HTR-8/SVneo (cell line): ENCODE data around the gene PEX14.
"Not testable (repeated sequence)": the region's sequence is repeated elsewhere in the genome, so short reads cannot be mapped to it uniquely, and the experiment has no call there.

Experiments used
- DNase-seq: peaks from one replicate; pipeline ENCODE4 v3.0.0; 2011; ENCODE audit warnings: low spot score, mixed read lengths; ENCODE audit not compliant: insufficient read length
- FAIRE-seq: peaks from 2 replicates; lab custom pipeline; 2011; peaks lifted over from hg19 to GRCh38; lab: Jason Lieb, UNC

PEX14 gene, protein sequence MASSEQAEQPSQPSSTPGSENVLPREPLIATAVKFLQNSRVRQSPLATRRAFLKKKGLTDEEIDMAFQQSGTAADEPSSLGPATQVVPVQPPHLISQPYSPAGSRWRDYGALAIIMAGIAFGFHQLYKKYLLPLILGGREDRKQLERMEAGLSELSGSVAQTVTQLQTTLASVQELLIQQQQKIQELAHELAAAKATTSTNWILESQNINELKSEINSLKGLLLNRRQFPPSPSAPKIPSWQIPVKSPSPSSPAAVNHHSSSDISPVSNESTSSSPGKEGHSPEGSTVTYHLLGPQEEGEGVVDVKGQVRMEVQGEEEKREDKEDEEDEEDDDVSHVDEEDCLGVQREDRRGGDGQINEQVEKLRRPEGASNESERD

GRCh38 chr1:10474613-10475507 is at the start of gene PEX14:
TSS of gene PEX14 (plus strand) at chr1:10474950. CDS start at chr1:10474967, 17 bp downstream.
- FAIRE-seq = no peak

DNA sequence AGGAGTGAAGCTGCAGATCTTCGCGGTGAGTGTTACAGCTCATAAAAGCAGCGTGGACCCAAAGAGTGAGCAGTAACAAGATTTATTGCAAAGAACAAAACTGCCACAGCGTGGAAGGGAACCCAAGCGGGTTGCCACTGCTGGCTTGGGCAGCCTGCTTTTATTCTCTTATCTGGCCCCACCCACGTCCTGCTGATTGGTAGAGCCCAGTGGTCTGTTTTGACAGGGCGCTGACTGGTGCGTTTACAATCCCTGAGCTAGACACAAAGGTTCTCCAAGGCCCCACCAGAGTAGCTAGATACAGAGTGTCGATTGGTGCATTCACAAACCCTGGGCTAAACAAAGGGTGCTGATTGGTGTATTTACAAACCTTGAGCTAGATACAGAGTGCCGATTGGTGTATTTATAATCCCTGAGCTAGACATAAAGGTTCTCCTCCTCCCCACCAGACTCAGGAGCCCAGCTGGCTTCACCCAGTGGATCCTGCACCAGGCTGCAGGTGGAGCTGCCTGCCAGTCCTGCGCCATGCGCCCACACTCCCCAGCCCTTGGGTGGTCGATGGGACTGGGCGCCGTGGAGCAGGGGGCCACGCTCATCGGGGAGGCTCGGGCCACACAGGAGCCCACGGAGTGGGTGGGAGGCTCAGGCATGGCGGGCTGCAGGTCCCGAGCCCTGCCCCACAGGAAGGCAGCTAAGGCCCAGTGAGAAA is 48.8 kb upstream of the PEX14 start:
- not testable (repeated sequence) for DNase-seq, FAIRE-seq

More at GRCh38 chr1:10474613-10475507, at the start of gene PEX14:
- DNase-seq = peak; percentile 87

GRCh38 chr1:10426535-10426848 is 48.3 kb upstream of the PEX14 start:
- not testable (repeated sequence) for FAIRE-seq, DNase-seq

- no peak for DNase-seq
- FAIRE-seq = no peak
Observed at GRCh38 chr1:10428984-10429383, 45.8 kb upstream of the PEX14 start.

DNA sequence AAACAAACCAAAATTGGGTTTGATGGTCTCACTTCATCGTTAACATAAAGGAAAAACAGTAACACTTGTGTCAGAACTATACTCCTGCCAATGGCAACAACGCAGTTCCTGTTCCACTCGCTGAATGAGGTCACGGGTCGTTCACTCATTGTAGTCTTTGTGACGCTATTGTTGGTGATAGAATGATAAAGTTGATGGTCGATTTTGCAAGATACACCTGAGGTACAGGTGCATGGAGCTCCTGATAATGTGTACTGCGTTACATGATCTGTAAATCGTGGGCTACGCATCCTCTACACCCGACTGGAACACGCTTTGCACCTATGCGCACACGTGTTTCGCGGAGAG is 44.9 kb upstream of the PEX14 start:
- DNase-seq (no peak), FAIRE-seq (no peak)

DNA sequence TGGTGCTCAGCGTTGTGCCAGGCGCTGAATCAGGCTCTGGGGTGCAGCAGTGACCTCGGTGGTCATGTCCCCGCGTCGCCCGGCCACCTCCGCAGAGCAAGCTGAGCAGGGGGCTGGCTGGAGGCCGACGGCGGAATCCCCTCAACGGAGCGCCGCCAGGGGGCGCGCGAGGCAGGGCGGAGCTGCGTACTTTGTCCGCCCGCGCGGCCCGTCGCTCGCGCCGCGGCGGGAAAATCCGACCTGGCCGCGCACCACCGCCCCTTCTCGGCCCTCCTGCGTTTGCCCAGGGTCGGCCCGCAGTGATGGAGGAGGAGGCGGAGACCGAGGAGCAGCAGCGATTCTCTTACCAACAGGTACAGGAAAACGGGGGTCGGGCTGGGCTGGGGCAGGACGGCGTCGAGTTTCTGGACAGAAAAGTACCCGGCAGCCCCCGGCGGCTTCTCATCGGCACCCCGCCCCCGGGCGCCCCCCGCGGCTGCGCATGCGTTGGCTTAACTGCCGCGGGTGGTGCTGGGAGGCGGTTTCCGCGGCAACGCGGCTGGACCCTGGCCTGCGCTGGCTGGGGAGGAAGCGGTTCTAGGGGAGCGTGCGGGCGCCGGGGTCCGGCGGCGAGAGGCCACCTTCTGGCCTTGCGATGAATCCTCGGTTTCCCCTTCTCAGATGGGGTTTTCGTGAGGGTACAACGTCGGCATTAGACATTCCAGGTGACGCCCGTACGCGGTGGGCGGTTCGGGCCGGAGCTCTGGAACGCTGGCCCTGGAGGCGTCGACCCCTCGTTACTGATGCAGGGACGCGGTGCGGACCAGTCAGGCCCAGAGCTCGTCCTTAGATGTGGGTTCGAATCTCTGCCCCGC is 44.3 kb upstream of the PEX14 start, which contains the start of gene CENPS:
Gene CENPS (plus strand): TSS at position 218 of the 854 bp plus-strand sequence. CDS start 85 bp downstream, at position 303.
- peak; percentile 98 for DNase-seq
- FAIRE-seq = peak; percentile 57

GRCh38 chr1:10431070-10431730 is 43.5 kb upstream of the PEX14 start:
- DNase-seq (peak; percentile 13), FAIRE-seq (no peak)

- FAIRE-seq = no peak
- no peak for DNase-seq
Observed at GRCh38 chr1:10432910-10433700, 41.6 kb upstream of the PEX14 start.

GRCh38 chr1:10433790-10434189 is 41.0 kb upstream of the PEX14 start:
- no peak for FAIRE-seq

DNA sequence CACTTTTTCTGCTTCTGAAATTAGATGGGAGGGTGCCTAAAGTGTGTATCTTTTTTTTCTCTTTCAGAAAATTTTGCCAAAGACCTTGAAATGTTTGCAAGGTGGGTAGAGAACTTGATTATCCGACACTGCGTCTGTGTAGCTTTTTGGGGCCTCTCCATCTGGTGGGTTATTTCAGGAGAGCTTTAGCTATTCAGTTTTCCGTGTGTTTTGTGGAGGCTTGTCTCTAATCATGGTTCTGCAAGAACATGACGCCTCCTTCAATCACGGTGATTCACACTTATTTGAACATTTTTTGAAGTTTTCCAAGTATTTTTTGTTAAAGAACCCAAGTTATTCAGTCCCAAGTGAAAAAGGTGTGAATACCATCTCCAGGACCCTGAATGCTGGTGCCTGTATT is 40.2 kb upstream of the PEX14 start:
- FAIRE-seq = no peak
- DNase-seq = no peak

More at GRCh38 chr1:10433790-10434189, 41.0 kb upstream of the PEX14 start:
- DNase-seq = no peak

DNA sequence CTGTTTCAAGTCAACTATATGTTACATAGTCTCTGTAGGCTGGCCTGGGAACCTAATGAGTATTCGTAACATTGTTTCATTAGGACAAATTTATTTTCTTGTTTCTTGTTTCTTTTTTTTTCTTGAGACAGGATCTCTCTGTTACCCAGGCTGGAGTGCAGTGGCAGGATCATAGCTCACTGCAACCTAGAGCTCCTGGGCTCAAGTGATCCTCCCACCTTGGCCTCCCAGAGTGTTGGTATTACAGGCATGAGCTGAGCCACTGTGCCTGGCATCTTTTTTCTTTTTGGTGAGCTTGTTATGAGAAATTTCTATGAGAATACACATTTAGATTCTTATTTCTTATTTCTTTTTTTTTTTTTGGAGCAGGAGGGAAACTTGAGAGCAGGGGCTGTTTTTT is 37.7 kb upstream of the PEX14 start:
- FAIRE-seq = no peak

DNA sequence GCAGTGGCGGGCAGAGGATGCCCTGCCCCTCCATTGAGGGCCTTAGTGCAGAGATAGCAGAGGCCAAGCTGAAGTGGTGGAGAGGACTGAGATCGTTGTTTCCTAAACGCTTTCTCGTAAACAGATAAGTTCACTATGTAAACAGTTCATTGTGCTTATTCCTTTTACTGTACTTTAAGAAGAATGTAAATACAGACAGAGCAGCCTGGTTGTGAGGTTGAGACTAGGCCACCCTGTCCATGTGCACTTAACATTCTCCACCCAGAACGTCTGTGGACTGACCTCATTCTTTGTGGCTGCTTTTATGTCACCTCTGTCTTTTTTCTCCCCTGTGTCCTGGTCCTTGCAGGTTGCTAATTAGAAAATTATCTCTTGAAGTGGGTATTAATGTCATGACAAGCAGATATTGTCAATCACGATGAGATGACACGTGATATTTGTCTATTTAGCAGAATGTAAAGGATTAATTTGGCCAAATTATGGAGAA is 36.0 kb upstream of the PEX14 start:
- FAIRE-seq (no peak), DNase-seq (no peak)

More for the DNA sequence above, 37.7 kb upstream of the PEX14 start:
- no peak for DNase-seq

DNA sequence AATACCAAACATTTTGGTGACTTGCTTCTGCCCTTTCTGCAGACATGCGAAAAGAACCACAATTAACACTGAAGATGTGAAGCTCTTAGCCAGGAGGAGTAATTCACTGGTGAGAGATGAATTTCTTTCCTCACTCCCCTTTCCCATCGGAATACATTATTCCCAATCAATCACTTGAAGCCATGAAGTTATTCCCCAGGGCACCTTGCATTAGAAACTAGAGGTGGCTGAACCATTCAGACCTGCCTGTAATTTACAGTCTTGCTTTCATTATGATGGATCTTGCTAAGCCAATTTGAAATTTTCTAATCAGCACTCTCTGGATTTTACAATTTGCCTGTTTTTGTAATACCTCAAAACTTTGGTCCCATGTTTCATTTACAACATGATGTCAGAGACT is 34.4 kb upstream of the PEX14 start:
- FAIRE-seq = no peak
- no peak for DNase-seq

DNA sequence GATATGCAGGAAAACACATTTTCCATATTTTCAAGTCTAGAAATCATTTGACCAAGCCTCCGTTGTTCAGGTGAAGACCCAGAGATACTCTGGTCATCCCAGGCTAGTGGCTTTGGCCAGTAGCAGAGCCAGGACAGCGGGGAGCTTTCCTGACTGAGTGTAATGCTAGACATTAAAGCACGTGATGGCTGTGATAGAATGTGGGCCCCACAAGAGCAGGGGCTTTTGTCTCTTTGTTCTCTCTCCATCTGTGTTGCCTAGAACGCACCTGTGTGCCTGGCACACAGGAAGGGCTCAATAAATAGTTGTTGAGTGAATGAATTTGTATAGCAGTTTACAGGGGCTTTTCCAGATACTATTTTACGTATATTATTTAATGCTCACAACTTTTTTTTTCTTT is 34.0 kb upstream of the PEX14 start:
- no peak for FAIRE-seq
- no peak for DNase-seq

DNA sequence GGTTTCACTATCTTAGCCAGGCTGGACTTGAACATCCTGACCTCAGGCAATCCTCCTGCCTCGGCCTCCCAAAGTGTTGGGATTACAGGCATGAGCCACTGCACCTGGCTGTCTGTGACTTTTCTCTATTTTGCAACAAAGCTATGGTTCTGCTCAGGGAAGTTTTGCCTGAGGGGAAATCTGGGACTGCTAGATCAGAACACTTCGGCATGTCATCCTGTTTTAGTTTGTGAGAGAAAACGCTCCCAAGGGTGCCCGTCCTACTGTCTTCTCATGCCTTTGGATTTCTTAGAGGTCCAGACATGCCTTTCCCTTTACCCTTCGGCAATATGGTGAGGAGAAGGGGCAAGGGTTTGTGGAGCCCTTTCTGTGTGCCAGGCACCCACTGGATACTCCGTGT is 30.5 kb upstream of the PEX14 start:
- DNase-seq = no peak
- no peak for FAIRE-seq

DNA sequence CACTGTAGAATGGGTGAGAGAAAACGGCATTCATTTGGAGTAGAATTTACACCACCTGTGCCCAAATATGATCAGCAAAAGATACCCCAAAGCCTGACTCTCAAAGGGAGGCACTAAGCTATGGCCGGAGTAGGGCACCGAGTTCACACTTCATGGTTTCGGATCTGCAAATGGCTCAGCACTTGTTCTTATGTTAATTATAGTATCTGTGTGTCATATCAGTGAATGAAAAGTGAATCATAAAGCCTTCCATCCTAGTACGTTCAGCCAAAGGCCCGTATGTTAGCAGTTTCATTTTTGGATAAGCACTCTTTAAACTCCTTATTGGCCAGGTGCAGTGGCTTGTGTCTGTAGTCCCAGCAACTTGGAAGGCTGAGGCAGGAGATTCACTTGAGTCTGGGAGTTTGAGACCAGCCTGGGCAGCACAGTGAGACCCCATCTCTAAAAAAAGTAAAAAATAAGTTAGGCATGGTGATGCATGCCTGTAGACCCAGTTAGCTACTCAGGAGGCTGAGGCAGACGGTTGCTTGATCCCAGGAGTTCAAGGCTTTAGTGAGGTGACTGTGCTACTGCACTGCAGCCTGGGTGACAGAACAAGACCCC is 29.9 kb upstream of the PEX14 start:
- DNase-seq (no peak), FAIRE-seq (no peak)

DNA sequence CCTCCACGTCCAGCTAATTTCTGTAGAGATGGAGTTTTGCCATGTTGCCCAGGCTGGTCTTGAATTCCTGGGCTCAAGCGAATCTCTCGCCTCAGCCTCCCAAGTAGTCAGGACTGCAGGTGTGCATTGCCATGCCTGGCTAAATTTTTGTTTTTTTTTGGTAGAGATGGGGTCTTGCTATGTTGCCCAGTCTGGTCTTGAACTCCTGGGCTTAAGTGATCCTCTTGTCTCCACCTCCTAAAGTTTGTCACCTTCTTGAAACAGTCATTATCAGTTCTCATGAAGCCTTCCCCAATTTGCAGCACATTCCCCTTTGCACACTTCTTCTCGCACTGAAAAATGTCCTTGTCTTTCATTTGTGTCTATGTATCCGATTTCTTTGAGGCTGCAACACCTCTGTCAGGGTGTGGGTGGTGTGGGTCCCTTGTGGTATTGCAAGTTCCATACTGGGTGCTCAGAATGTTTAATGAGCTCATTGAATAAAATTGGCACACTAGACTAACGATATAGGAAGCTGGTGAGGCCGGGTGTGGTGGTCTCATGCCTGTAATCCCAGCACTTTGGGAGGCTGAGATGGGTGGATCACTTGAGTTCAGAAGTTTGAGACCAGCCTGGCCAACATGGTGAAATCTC is 27.8 kb upstream of the PEX14 start:
- FAIRE-seq (no peak), DNase-seq (no peak)
